ENCODE data around the gene ZNF678.

- TF ChIP-seq CTCF (IDR thresholded peaks at IDR 0.05 in 4 of 5, conservative IDR thresholded peaks at IDR 0.05 in 1 of 5) (no peak), POLR2A (IDR thresholded peaks at IDR 0.05) (no peak)
Observed at GRCh38 chr1:227632325-227632724, 69.0 kb downstream of the ZNF678 start.
